CD4-positive, alpha-beta T cell treated with Interleukin-15 for 4 hours (primary cell): ENCODE measurements around the gene PTGER1.
"Not testable (repeated sequence)": the region's sequence is repeated elsewhere in the genome, so short reads cannot be mapped to it uniquely, and the experiment has no call there.

Experiments used
- DNase-seq: peaks from one replicate; pipeline ENCODE4 v3.0.0-alpha.2; 2020; ENCODE audit warnings: low spot score

Gene PTGER1

GRCh38 chr19:14473978-14474578 lies 1.1 kb downstream of the PTGER1 start:
- no peak for DNase-seq

GRCh38 chr19:14473073-14473977 lies 1.8 kb downstream of the PTGER1 start:
- DNase-seq, result no peak

GRCh38 chr19:14472202-14472938 lies 2.8 kb downstream of the PTGER1 start:
- DNase-seq, result peak; percentile 83

- no peak for DNase-seq
These were observed 3.5 kb downstream of the PTGER1 start for GRCh38 chr19:14471436-14472187.

GRCh38 chr19:14470031-14470876 lies 4.9 kb downstream of the PTGER1 start:
- no peak for DNase-seq

GRCh38 chr19:14467816-14468215 lies 7.3 kb downstream of the PTGER1 start:
- no peak for DNase-seq

GRCh38 chr19:14467391-14467790 lies 7.8 kb downstream of the PTGER1 start:
- no peak for DNase-seq

GRCh38 chr19:14463747-14464146 lies 11.4 kb downstream of the PTGER1 start:
- DNase-seq, result no peak

GRCh38 chr19:14462401-14462800 lies 12.8 kb downstream of the PTGER1 start:
- DNase-seq, result not testable (repeated sequence)

GRCh38 chr19:14460935-14461334 lies 14.2 kb downstream of the PTGER1 start:
- no peak for DNase-seq

GRCh38 chr19:14459703-14460102 lies 15.5 kb downstream of the PTGER1 start:
- peak; percentile 40 for DNase-seq

- DNase-seq, result not testable (repeated sequence)
These were observed 22.9 kb downstream of the PTGER1 start for GRCh38 chr19:14452303-14452702.

GRCh38 chr19:14450876-14451275 lies 24.3 kb downstream of the PTGER1 start:
- DNase-seq, result no peak

GRCh38 chr19:14450168-14450874 lies 24.8 kb downstream of the PTGER1 start:
- DNase-seq, result peak; percentile 25

- DNase-seq, result no peak
These were observed 25.8 kb downstream of the PTGER1 start for GRCh38 chr19:14449321-14449720.

- no peak for DNase-seq
These were observed 28.7 kb downstream of the PTGER1 start for GRCh38 chr19:14446336-14447036.

GRCh38 chr19:14443632-14444216 lies 31.4 kb downstream of the PTGER1 start:
- DNase-seq, result no peak

GRCh38 chr19:14442891-14443631 lies 32.1 kb downstream of the PTGER1 start:
- no peak for DNase-seq
